Measurements from ENCODE around the gene RAB34.
A peak's percentile ranks its signal among the peaks of the same experiment; 100 is the strongest.

Gene RAB34

GRCh38 chr17:28726627-28727491, 9.2 kb upstream of the RAB34 start (continued):
- TF ChIP-seq SALL2 (tag by site-specific recombination; IDR thresholded peaks at IDR 0.05; ENCODE audit: borderline replicate concordance) (no peak), ZNF830 (tag by site-specific recombination; IDR thresholded peaks at IDR 0.05; ENCODE audit: low read depth) (no peak), ZNF391 (tag by site-specific recombination; IDR thresholded peaks at IDR 0.05; ENCODE audit: borderline replicate concordance, low read depth) (0 out of 2 replicates have a peak, but pooled peaks have one; percentile 20), TCF7L2 (IDR thresholded peaks at IDR 0.05; ENCODE audit: borderline replicate concordance, low read depth, low read length) (no peak), ZNF157 (tag by site-specific recombination; IDR thresholded peaks at IDR 0.05) (no peak), FEZF1 (tag by site-specific recombination; IDR thresholded peaks at IDR 0.05) (no peak), ZNF350 (tag by site-specific recombination; IDR thresholded peaks at IDR 0.05) (no peak), ZFHX2 (tag by site-specific recombination; conservative IDR thresholded peaks at IDR 0.05) (peak; percentile 90), KLF1 (tag by site-specific recombination; IDR thresholded peaks at IDR 0.05) (peak; percentile 41), ZBTB17 (tag by site-specific recombination; IDR thresholded peaks at IDR 0.05) (peak; percentile 65), ZNF26 (tag by site-specific recombination; IDR thresholded peaks at IDR 0.05) (no peak), SP3 (tag by site-specific recombination; IDR thresholded peaks at IDR 0.05) (peak; percentile 74), OVOL3 (tag by site-specific recombination; IDR thresholded peaks at IDR 0.05) (no peak), ZNF701 (tag by site-specific recombination; IDR thresholded peaks at IDR 0.05) (no peak), GLIS1 (tag by site-specific recombination; IDR thresholded peaks at IDR 0.05) (no peak; the same call in none of the 2 replicates), ZNF473 (tag by site-specific recombination; IDR thresholded peaks at IDR 0.05) (no peak), ZBTB20 (tag by site-specific recombination; IDR thresholded peaks at IDR 0.05) (peak; percentile 47), ZNF555 (tag by site-specific recombination; conservative IDR thresholded peaks at IDR 0.05) (no peak), SETDB1 (IDR thresholded peaks at IDR 0.05; ENCODE audit: insufficient read length, low read length) (no peak), TSHZ1 (tag by site-specific recombination; IDR thresholded peaks at IDR 0.05; ENCODE audit: borderline replicate concordance) (no peak; the same call in 1 of the 2 replicates), ZNF488 (tag by site-specific recombination; IDR thresholded peaks at IDR 0.05) (no peak), ZNF629 (tag by site-specific recombination; IDR thresholded peaks at IDR 0.05) (peak; percentile 79), HOXD13 (CRISPR knock-in tag; IDR thresholded peaks at IDR 0.05; ENCODE audit: borderline replicate concordance) (no peak; the same call in 1 of the 2 replicates), HIC1 (tag by site-specific recombination; IDR thresholded peaks at IDR 0.05) (peak; percentile 91), ZNF366 (tag by site-specific recombination; conservative IDR thresholded peaks at IDR 0.05) (peak; percentile 90), ZNF660 (tag by site-specific recombination; IDR thresholded peaks at IDR 0.05) (peak; percentile 87), ZNF138 (tag by site-specific recombination; IDR thresholded peaks at IDR 0.05; ENCODE audit: borderline replicate concordance) (no peak), ZSCAN23 (tag by site-specific recombination; IDR thresholded peaks at IDR 0.05) (0 out of 2 replicates have a peak, but pooled peaks have one; percentile 29), AEBP2 (tag by site-specific recombination; IDR thresholded peaks at IDR 0.05; ENCODE audit: borderline replicate concordance) (no peak), ZNF202 (tag by site-specific recombination; IDR thresholded peaks at IDR 0.05; ENCODE audit: borderline replicate concordance) (no peak)

Data from HEK293 (cell line).